GM10847 (cell line): ENCODE data around the gene NPDC1.

Experiments
- POLR2A ChIP-seq: IDR thresholded peaks from 2 replicates; pipeline ENCODE4 v1.6.1; 2011; ENCODE audit not compliant: insufficient read length; ENCODE audit errors: extremely low read depth

Gene NPDC1

DNA sequence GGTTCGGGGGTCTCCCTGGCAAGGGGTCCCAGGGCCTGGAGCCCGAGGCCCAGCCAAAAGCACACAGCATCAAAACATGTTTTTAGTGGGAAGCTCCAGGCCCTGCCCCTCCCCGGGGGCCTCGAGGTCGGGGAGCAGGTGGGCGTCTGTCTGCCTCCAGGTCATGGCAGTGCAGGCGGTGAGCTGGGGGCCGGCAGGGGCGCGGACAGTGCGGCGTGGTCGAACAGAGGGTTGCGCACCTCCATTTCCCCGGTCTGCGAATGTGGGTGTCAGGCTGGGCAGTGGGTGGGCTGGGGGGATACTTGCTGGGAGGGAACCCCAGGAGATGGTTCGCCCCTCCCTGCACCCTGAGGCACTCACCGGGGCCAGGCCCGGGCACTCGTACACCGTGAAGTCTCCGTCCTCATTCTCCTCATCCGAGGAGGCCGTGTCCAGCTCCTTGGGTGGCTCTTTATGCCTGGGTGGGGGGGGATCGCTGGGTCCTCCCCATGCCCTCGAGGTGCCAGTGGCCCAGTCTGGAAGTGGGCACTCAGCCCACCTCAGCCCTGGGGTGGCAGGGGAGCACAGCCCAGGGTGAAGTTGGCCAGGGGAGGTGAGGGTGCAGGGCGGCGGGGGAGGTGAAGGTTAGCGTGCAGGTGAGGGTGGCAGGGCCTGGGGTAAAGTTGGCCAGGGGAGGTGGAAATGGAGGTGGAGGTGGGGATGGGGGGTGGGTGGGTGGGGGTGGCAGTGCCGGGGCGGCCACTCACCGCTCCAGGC, 6.2 kb downstream of the NPDC1 start:
- TF ChIP-seq POLR2A, result no peak

DNA sequence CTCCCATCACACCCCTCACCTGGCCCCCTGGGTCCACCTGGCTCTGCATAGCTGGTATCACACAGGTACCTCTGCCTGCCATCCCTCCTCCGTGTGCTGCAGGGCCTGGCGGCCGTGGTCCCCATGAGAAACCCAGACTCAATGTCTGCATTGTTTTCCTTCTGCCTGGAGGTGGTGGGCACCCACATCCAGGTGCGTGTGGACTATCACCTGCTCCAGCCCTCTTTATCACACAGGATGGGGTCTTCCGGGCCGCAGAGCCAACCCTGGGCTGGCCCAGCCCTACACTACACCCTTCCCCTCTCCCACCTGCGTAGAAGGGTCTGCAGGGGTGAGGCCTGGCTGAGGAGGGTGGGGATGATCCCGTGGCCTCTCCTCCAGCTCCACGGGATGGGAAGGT, 7.1 kb downstream of the NPDC1 start:
- no peak for TF ChIP-seq POLR2A

DNA sequence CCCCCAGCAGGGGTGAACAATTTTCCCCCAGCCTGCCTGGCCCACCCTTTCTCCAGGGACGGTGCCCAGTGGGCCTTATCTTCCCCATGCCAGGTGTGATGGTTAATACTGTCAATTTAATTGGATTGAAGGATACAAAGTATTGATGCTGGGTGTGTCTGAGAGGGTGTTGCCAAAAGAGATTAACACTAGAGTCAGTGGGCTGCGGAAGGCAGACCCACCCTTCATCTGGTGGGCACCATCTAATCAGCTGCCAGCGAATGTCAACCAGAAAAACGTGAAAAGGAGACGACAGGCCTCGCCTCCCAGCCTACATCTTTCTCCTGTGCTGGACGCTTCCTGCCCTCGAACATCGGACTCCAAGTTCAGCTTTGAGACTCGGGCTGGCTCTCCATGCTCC, 8.5 kb downstream of the NPDC1 start:
- no peak for TF ChIP-seq POLR2A

DNA sequence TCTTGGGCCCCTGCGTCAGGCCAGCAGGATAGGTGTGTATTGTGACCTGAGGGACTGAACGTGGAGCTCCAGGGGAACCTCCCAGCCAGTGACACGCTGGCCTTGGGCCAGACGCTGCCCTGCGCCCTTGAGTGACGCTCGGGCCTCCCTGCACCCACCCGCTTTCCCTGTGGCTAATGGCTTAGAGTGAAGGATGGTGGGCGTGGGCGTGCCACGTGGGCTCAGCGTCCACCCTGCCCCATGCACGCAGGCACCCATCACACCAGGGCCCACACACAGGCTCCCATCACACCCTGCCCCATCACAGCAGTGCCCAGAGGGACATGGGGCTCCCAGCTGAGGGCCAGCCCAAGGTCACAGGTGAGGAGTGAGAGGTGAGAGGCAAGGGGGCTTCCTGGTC, 8.9 kb downstream of the NPDC1 start:
- TF ChIP-seq POLR2A, result no peak

DNA sequence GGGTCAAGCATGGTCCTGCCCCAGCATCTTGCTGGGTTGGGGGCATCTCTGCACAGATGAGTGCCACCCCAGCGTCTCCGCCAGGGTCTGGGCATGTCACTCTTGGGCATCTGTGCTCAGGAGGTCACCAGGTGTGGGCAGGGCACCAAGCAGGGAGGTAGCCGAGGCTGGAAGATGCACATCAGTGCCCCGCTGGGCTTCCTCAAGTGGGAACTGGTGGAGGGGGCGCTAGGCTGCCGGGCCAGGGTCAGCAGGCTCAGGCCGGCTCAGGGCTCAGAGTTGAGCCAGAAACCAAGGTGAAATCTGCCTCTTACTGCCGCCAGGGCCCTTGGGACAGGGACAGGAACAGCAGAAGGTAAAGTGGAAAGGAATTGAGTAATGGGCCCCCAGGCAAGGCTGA, 10.0 kb downstream of the NPDC1 start:
- TF ChIP-seq POLR2A, result no peak

DNA sequence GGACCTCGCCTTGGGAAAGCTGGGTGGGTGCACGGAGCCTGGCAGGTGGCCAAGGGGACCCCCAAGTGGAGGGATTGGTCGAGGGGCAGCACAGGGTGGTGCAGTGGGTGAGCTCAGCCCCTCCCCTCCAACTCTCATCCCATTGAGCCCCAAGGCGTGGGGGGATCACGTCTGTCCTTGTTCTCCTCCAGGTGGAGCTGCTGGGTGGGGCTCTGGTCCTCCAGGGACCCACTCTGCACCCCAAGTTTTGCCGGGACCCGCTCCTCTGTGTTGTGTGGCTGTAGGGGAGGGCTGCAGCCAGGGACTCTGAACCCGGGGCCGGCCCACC, 10.5 kb downstream of the NPDC1 start:
- no peak for TF ChIP-seq POLR2A

DNA sequence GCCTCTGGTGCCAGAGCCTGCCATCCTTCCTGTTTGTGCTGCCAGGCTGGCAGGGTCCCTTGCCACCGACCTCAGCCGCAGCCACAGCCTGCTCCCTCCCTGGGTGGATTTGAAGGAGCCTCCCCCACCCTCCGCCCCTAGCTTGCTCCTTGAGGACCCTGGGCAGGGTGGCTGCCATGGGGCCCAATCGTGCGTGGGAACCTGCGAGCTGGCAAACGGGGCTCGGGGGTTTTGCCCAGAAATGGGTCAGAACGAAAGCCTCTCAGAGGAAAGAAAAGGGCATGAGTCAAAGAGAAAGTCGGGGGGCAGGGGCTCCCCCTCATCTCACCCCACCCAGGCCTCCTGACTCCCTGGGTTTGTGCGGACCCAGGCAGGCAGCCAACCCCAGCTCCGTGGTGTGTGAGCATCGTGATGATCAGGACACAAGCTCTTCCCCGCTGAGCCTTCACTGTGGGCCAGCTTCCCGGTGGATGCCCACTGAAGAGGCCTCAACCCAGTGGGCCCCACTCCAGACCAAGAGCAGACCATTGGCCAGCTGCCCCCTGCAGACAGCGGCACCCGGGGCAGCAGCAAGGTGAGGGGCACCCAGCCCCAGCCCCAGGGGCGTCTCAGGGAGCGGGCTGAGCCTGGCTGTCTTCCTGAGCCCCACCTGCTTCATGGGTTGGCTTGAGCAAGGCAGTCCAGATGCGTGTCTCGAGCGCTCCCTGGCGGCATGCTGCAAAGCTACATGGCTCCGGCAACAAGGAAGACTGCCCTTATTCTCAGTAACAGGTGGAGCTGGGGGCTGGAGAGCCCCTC, 11.1 kb downstream of the NPDC1 start:
- no peak for TF ChIP-seq POLR2A

DNA sequence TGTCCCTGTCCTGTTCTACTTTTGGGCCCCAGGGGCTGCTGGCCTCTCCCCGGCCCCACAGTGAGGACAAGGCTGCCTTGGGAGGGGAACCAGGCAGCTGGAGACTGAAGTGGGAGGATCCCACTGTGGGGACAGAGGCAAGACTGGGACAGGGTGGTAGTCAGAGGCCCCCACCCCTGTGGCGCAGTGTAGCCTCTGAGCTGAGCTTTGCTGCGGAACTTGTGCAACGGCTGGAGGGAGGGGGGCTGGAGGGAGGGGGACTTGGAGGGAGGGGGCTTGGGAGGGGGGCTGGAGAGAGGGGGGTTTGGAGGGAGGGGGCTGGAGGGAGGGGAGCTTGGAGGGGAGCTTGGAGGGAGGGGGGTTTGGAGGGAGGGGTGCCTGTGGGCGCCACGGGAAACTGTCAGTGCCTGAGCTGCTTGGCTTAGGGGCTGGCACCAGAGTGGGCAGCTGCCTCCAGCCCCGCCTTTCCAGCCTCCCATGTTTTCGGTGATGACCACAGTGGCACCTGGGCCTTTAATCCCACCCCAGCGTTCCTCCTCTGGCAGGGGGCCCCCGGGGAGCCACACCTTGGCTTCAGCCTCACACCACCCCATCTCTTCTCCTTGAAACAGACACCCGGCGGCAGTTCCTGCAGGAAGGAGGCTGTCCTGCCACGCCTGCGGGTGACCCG, 11.8 kb downstream of the NPDC1 start:
- TF ChIP-seq POLR2A, result no peak

DNA sequence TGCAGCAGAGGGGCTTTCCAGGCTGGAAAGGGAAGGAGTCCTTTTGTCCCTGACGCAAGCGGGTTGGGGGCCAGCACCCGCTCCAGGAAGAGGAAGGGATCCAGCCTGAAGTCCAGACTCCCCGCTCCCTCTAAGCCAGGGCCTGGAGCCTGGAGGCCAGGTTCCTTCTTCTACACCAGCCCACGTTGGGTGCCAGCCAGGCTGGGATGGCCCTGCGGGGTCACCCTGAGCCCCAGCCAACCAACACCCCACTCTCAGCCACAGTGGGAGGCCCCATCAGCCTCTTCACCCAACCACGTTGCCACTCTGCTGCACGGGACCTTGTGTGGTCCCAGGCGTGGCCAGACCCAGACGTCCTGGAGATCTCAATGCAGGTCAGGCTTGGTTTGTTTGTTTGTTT, 13.1 kb downstream of the NPDC1 start:
- TF ChIP-seq POLR2A, result no peak

DNA sequence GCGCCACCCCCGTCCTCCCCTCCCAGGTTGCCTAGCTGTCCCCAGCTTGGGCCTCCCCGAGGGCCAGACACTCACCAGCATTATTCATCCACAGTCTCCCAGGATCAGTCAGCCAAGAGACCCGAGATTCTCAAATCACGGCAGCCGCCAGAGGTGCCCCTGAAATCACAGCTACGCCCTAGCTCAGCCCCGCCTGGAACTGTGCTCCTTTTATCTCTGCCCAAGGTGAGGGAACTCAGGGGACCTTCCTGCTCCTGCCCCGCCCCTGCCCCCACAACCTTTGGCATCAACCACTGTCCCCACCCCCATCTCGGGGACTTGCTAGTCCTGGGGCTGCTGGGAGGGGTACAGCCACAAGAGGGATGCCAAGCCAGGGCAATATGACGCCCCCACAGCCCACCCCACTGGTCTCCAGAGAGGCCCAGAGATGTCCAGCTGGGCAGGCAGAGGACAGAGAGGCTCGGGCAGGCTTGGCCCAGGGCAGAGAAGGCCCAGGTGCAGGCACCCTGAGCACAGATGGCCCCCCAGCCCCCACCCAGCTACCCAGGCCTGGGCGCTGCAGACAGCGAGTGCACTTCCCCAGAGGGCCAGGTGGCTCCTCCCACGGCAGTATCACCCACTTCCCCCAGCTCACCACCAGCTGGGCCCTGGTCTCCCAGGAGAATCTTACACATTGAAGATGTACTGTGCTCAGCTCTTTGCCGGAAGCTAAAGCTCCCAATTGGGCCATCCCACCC, 13.9 kb downstream of the NPDC1 start, which contains the start of gene FUT7:
Gene FUT7 (minus strand): TSS at position 185 of the 737 bp plus-strand sequence. CDS start 97 bp downstream, at position 88.
- no peak for TF ChIP-seq POLR2A

DNA sequence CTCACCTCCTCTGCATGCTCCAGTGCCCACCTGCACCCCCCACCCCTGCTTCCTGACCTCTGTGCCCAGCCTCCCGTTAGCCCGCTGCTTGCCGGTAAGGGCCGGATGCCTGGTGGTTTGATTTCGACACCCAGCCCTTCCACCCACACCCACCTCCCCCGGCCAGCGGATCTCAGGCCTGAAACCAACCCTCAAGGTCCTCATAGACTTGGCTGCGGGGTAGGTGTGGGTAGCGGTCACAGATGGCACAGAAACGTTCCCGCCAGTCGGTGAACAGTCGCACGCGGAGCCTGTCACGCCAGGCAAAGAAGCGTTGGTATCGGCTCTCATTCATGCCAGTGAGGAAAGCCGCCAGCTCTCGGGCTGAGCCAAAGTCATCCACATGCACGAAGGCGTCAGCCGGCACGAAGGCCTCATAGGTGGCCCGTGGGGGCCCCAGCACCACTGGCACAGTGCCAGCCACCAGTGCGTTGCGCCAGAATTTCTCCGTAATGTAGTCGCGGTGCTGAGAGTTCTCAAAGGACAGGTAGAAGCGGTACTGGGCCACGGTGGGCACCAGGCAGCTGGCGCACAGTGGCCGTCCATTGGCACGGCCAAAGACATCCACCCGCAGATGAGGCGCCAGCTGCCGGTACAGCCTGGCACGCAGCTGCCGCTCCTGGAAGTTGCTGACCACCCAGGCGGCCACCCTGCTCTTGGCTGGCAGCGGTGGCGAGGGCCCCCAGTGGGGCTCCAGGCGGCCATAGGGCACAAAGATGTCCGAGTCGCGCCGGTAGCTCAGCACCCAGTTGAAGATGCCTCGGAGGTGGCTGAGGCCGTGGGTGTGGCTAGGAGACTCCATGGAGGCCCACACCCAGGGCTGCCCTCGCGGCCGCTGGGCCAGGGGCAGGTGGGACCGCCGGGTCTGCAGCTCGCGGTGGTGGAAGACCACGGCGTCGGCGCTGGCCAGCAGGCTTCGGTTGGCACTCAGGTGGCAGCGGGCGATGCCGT, 15.1 kb downstream of the NPDC1 start:
- TF ChIP-seq POLR2A, result no peak

DNA sequence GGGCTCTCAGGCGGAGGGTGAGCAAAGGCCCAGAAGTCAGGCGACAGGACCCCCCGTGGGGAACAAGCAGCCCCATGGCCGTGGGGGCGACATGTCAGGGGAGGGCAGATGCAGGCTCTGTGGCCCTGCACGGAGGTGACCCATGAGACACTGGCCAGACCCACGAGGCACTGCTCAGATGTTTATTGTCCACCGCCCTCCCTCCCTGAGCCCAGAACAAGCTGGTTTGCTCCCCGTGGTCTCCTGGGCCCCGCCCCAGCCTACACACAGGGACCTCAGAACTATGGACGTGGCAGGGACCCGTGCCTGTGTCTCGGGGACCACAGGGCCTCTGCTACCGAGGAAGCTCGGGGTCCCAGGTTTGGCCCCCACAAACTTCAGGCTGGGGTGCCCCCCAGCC, 16.0 kb downstream of the NPDC1 start:
- no peak for TF ChIP-seq POLR2A

DNA sequence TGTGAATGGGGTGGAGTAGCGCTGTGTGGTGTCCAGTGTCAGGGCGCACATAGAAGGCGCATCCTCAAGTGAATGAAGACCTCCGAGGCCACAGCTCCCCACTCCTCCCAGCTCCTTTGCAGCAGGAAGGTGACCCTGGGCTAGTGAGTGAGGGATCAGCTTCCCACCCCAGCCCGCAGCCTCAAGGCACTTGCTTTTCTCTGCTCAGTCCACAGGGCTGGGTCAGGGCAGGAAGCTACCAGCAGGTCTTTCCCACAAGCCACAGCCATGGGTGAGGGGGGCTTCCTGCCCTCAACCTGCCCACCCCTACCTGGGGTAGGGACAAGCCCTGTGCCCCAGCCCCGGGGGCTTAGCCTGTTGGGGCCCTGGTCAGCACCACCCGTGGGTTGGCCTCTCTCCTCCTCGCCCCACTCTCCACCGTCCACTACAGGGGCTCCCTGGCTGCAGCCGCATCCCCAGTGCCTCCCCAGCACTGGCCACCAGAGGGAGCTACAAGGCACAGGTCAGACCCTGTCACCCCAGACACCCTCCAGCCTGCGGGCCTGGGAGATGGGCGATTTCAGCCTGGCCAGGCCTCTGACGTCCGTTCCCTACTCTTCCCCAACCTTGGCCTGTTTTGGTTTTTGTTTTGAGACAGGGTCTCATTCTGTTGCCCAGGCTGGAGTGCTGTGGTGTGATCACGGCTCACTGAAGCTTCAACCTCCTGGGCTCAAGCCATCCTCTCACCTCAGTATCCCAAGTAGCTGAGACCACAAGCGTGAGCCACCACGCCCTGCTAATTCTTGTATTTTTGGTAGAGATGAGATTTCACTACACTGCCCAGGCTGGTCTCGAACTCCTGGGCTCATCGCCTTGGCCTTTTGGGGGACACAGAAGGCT, 16.7 kb downstream of the NPDC1 start:
- no peak for TF ChIP-seq POLR2A
